Activated T-cell treated with anti-CD3 and anti-CD28 coated beads for 48 hours (primary cell): ENCODE data around the gene TFF3.

Experiments
- DNase-seq: peaks from one replicate; pipeline ENCODE4 v3.0.0-alpha.2; 2020; ENCODE audit warnings: low read depth

Gene TFF3

GRCh38 chr21:42315296-42315891 lies at the start of gene TFF3:
TSS of gene TFF3 (minus strand) at chr21:42315409. CDS start at chr21:42315374, 35 bp downstream.
- no peak for DNase-seq

GRCh38 chr21:42364304-42364865 lies 49.2 kb upstream of the TFF3 start:
- no peak for DNase-seq

- DNase-seq: no peak
Observed at GRCh38 chr21:42363312-42363711, 48.1 kb upstream of the TFF3 start.

- no peak for DNase-seq
Observed at GRCh38 chr21:42362700-42363099, 47.5 kb upstream of the TFF3 start.

GRCh38 chr21:42362198-42362597 lies 47.0 kb upstream of the TFF3 start:
- no peak for DNase-seq

GRCh38 chr21:42361286-42361685 lies 46.1 kb upstream of the TFF3 start:
- no peak for DNase-seq

- peak; percentile 32 for DNase-seq
Observed at GRCh38 chr21:42360317-42360716, 45.1 kb upstream of the TFF3 start.

- DNase-seq: no peak
Observed at GRCh38 chr21:42358937-42359336, 43.7 kb upstream of the TFF3 start.

GRCh38 chr21:42358261-42358660 lies 43.1 kb upstream of the TFF3 start:
- no peak for DNase-seq

GRCh38 chr21:42357307-42357706 lies 42.1 kb upstream of the TFF3 start:
- DNase-seq: no peak

GRCh38 chr21:42356650-42357049 lies 41.4 kb upstream of the TFF3 start:
- no peak for DNase-seq

GRCh38 chr21:42356046-42356445 lies 40.8 kb upstream of the TFF3 start:
- DNase-seq: no peak

GRCh38 chr21:42353623-42354022 lies 38.4 kb upstream of the TFF3 start:
- DNase-seq: no peak

GRCh38 chr21:42352441-42353095 lies 37.4 kb upstream of the TFF3 start:
- no peak for DNase-seq

GRCh38 chr21:42351626-42352440 lies 36.6 kb upstream of the TFF3 start:
- no peak for DNase-seq

- no peak for DNase-seq
Observed at GRCh38 chr21:42350927-42351426, 35.8 kb upstream of the TFF3 start, which contains the start of gene TFF2. TSS of gene TFF2 (minus strand) at chr21:42350994. CDS start at chr21:42350957, 37 bp downstream.

GRCh38 chr21:42350318-42350910 lies 35.2 kb upstream of the TFF3 start:
- no peak for DNase-seq

GRCh38 chr21:42349420-42350317 lies 34.5 kb upstream of the TFF3 start:
- no peak for DNase-seq

GRCh38 chr21:42348762-42349161 lies 33.6 kb upstream of the TFF3 start:
- no peak for DNase-seq

GRCh38 chr21:42347601-42348327 lies 32.6 kb upstream of the TFF3 start:
- DNase-seq: no peak
